Calu3 (cell line): Measurements from ENCODE around the gene ZNF418. TPM values are rescaled to one million over a fixed set of nuclear protein-coding genes. Genes with fewer than 3 reads are reported as not detected.

Experiments
- BruUV-seq: library from RNA; stranded (reverse); fragments of 400-500 nt; replicated peaks from 2 replicates; lab custom pipeline; 2021; lab: Mats Ljungman, UMichigan
- CTCF ChIA-PET: fragments of 300-600 bp; sonication (Branson Sonifier 250); formaldehyde crosslinking; loops from one replicate; lab custom pipeline; 2022; ENCODE audit warnings: antibody characterized with exemption; lab: Charles Lee
- DNase-seq: peaks from one replicate; pipeline ENCODE4 v3.0.0; 2022
- H3K27ac Mint-ChIP-seq: one replicate; pipeline ENCODE4 v1.8.0; 2022; ENCODE audit warnings: mixed read lengths; ENCODE audit not compliant: unreplicated experiment
- H3K27me3 Mint-ChIP-seq: one replicate; pipeline ENCODE4 v1.8.0; 2022; ENCODE audit warnings: mixed read lengths; ENCODE audit not compliant: unreplicated experiment
- H3K36me3 Mint-ChIP-seq: one replicate; pipeline ENCODE4 v1.8.0; 2022; ENCODE audit warnings: mild to moderate bottlenecking, moderate library complexity, mixed read lengths; ENCODE audit not compliant: insufficient read depth, unreplicated experiment
- H3K4me1 Mint-ChIP-seq: one replicate; pipeline ENCODE4 v1.8.0; 2022; ENCODE audit warnings: mild to moderate bottlenecking, low read depth, mixed read lengths; ENCODE audit not compliant: unreplicated experiment
- H3K4me3 Mint-ChIP-seq: one replicate; pipeline ENCODE4 v1.8.0; 2022; ENCODE audit warnings: mild to moderate bottlenecking, low read depth, moderate library complexity, mixed read lengths; ENCODE audit not compliant: unreplicated experiment
- H3K9me3 Mint-ChIP-seq: one replicate; pipeline ENCODE4 v1.8.0; 2022; ENCODE audit warnings: low read depth, mixed read lengths; ENCODE audit not compliant: unreplicated experiment
- intact Hi-C: fragments of 100-400 bp; cut with micrococcal nuclease; formaldehyde crosslinking; loops from one replicate; pipeline ENCODE4 v1.10.0; 2022; ENCODE audit not compliant: unreplicated experiment
- total RNA-seq: library from RNA; stranded (reverse); gene quantifications from 2 replicates; pipeline ENCODE4 v1.2.3, GENCODE V29; 2022
- TF ChIP-seq, protein P1 (sequence below): fragments of 200-600 bp; IDR thresholded peaks from one replicate; pipeline ENCODE4 v1.8.0; 2022; ENCODE audit warnings: antibody characterized with exemption; ENCODE audit not compliant: unreplicated experiment

ZNF418 gene
- total RNA-seq, 1 experiment from 2014 or later: 2.1 TPM

DNA sequence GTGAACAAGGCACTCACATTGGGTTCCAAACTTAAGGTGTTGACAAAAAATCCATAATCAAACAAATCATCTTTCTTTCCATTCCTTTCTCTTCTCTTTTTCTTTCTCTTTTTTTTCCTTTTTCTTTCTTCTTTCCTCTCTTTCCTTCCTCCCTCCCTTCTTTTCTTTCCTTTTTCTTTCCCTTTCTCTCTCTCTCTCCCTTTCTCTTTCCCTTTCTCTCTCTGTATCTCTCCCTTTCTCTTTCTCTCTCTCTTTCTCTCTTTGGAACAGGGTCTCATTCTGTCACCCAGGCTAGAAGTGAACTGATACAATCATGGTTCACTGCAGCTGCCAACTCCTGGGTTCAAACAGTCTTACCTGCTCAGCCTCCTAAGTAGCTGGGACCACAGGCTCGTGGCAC, 26.6 kb upstream of the ZNF418 start:
- no peak overlapping the region for H3K4me3 Mint-ChIP-seq
- no peak overlapping the region for H3K27ac Mint-ChIP-seq
- intact Hi-C loops: no loop called here
- CTCF ChIA-PET: interaction anchor here (0.5 kb wide), 1 partner anchor 247 kb away, joined by 6 read pairs; no protein-coding TSS in a partner anchor
- peaks cover 10% of the 10 kb centered on the region for H3K9me3 Mint-ChIP-seq
- DNase-seq: no peak
- no TSS peak for BruUV-seq
- peaks cover 5% of the 10 kb centered on the region for H3K36me3 Mint-ChIP-seq
- H3K4me1 Mint-ChIP-seq: no peaks in the 10 kb centered on the region
- TF ChIP-seq, protein P1, sequence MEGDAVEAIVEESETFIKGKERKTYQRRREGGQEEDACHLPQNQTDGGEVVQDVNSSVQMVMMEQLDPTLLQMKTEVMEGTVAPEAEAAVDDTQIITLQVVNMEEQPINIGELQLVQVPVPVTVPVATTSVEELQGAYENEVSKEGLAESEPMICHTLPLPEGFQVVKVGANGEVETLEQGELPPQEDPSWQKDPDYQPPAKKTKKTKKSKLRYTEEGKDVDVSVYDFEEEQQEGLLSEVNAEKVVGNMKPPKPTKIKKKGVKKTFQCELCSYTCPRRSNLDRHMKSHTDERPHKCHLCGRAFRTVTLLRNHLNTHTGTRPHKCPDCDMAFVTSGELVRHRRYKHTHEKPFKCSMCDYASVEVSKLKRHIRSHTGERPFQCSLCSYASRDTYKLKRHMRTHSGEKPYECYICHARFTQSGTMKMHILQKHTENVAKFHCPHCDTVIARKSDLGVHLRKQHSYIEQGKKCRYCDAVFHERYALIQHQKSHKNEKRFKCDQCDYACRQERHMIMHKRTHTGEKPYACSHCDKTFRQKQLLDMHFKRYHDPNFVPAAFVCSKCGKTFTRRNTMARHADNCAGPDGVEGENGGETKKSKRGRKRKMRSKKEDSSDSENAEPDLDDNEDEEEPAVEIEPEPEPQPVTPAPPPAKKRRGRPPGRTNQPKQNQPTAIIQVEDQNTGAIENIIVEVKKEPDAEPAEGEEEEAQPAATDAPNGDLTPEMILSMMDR: no peak
- H3K27me3 Mint-ChIP-seq: no peaks in the 10 kb centered on the region

- DNase-seq: no peak
- Mint-ChIP-seq H3K27me3 (no peaks in the 10 kb centered on the region), H3K36me3 (no peaks in the 10 kb centered on the region), H3K4me3 (no peak overlapping the region), H3K4me1 (no peaks in the 10 kb centered on the region), H3K9me3 (peaks cover 15% of the 10 kb centered on the region), H3K27ac (no peak overlapping the region)
- no TSS peak for BruUV-seq
- intact Hi-C loops: no loop called here
- CTCF ChIA-PET: interaction anchor here (0.8 kb wide), 1 partner anchor 15 kb away, joined by 4 read pairs; no protein-coding TSS in a partner anchor
- TF ChIP-seq, protein P1: no peak
Observed at GRCh38 chr19:57954996-57955395, 19.8 kb upstream of the ZNF418 start.

DNA sequence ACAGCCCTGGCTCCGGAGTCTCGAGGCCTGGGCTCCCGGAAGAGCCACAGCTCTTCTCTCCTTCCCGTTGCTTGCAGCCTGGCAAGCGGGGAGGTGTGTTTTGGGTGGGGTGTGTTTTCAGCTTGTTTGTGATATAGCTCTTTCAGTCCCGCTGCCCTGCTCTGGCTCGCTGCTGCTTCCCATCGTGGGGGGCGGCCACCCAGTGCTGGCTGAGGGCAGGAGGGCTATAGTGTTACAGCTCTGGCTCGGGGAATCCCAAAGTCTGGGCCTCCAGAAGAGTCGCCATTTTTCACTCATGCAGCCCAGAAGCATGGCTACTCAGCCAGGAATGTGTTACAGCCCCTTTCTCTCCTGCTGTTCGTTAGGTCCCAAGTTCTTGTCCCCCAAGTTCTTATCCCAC, 14.5 kb upstream of the ZNF418 start:
- H3K27ac Mint-ChIP-seq: no peak overlapping the region
- no peak overlapping the region for H3K4me3 Mint-ChIP-seq
- TF ChIP-seq, protein P1: no peak
- no TSS peak for BruUV-seq
- peaks cover 13% of the 10 kb centered on the region for H3K36me3 Mint-ChIP-seq
- DNase-seq: no peak
- peaks cover 18% of the 10 kb centered on the region for H3K9me3 Mint-ChIP-seq
- H3K4me1 Mint-ChIP-seq: peaks cover 9% of the 10 kb centered on the region
- no peaks in the 10 kb centered on the region for H3K27me3 Mint-ChIP-seq
- intact Hi-C loops: no loop called here
- CTCF ChIA-PET: no interaction called here

DNA sequence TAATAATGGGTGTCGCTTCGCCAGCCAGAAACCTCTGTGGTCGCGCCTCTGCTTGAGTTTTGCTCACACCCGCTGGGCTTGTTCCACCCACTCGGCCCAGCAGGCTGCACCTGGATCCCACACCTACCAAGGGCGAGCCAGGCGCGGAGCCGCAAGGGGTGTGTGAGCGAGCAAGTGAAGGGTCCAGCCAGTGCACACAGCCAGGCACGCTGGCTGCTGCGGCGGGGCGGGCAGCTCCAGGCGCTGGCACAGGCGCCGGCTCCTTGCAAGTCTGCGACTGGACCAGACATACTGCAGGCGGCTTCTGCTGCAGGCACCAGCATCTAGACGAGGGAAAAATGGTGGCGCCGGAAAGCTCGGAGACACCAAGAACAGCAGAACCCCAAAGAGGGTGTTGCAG, 14.1 kb upstream of the ZNF418 start:
- intact Hi-C loops: no loop called here
- peaks cover 9% of the 10 kb centered on the region for H3K4me1 Mint-ChIP-seq
- DNase-seq: no peak
- no TSS peak for BruUV-seq
- no peak overlapping the region for H3K27ac Mint-ChIP-seq
- no peak overlapping the region for H3K4me3 Mint-ChIP-seq
- CTCF ChIA-PET: no interaction called here
- H3K9me3 Mint-ChIP-seq: peaks cover 15% of the 10 kb centered on the region
- H3K27me3 Mint-ChIP-seq: no peaks in the 10 kb centered on the region
- TF ChIP-seq, protein P1: no peak
- peaks cover 13% of the 10 kb centered on the region for H3K36me3 Mint-ChIP-seq
